Right ventricle myocardium superior (tissue), 1 donor: ENCODE data around the gene CENPP. TPM values are rescaled to one million over a fixed set of nuclear protein-coding genes. Genes with fewer than 3 reads are reported as not detected.

Experiments
- ATAC-seq: fragments of 200-7000 bp; cut with Tn5 transposase; one replicate; pipeline ENCODE4 v1.9.1; 2020; ENCODE audit warnings: mild to moderate bottlenecking; ENCODE audit not compliant: poor library complexity
- DNase-seq: peaks from one replicate; pipeline ENCODE4 v3.0.0-alpha.2; 2020
- intact Hi-C: fragments of 100-400 bp; cut with DNase I; formaldehyde crosslinking; loops from one replicate; pipeline ENCODE4 v1.11.2; 2022
- total RNA-seq: library from RNA; stranded (reverse); fragmentation: NEBNext Ultra II Directional; extraction: Animal tissue kit (Norgen Biotek cat#: 25700); gene quantifications from one replicate; pipeline ENCODE4 v1.2.1, GENCODE V29; 2021
- donor health status: DM: no; HTN: yes; CAD: no; lungs with severe emphysema.

CENPP gene
- total RNA-seq, 1 donor from 2014 or later = 3.0 TPM

DNA sequence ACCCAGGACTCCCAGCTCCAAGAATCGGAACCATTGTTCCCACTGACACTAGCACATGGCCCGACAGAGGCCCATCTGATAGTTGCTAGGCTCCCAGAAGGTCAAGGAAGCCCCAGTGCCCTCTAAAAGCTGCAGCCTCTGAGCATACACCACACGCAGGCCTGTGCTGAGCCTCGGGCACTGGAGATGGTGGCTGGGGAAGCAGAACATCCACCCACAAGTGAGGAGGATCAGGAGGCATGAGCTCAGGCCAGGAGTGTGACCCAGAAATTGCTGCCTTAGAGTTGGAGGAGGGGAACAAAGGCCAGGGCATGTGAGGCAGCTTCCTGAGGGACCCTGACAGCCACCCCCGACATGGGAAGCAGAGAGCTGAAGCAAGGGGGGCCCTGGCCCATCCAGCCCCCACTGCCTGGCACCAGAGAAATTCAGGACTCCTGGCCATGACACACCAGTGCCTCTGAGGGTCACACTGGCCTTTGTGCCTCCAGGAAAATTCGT is 322.8 kb downstream of the CENPP start:
- ATAC-seq = no peak
- no peak for DNase-seq
- intact Hi-C loops = no loop called here

- intact Hi-C loops = no loop called here
- ATAC-seq = no peak
Measured at GRCh38 chr9:92649007-92649406, 323.3 kb downstream of the CENPP start.

GRCh38 chr9:92650296-92650695 is 324.5 kb downstream of the CENPP start:
- intact Hi-C loops = no loop called here
- DNase-seq (no peak), ATAC-seq (no peak)

More at GRCh38 chr9:92649007-92649406, 323.3 kb downstream of the CENPP start:
- DNase-seq = no peak

- peak; percentile 83 for DNase-seq
- ATAC-seq = peak; percentile 86
- intact Hi-C loops = no loop called here
Measured at GRCh38 chr9:92650839-92651621, 325.3 kb downstream of the CENPP start.

DNA sequence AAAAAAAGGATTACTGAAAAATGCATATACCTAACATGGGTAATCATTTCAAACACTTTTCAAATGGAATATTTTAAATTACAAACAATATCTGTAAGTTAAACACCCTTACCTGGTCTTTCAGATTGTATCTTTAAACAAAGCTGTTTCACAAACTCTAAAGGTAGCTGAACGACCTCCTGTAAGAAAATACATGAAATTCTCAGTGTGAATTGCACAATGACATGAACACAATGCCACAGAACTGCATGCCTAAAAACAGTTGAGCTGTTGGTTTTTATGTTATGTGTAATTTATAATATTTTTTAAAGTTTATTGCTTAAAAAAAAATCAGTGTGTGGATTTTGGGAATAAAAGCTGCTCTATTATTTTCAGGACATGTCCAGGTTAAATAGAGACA is 326.7 kb downstream of the CENPP start:
- ATAC-seq = no peak
- no peak for DNase-seq
- intact Hi-C loops = no loop called here

DNA sequence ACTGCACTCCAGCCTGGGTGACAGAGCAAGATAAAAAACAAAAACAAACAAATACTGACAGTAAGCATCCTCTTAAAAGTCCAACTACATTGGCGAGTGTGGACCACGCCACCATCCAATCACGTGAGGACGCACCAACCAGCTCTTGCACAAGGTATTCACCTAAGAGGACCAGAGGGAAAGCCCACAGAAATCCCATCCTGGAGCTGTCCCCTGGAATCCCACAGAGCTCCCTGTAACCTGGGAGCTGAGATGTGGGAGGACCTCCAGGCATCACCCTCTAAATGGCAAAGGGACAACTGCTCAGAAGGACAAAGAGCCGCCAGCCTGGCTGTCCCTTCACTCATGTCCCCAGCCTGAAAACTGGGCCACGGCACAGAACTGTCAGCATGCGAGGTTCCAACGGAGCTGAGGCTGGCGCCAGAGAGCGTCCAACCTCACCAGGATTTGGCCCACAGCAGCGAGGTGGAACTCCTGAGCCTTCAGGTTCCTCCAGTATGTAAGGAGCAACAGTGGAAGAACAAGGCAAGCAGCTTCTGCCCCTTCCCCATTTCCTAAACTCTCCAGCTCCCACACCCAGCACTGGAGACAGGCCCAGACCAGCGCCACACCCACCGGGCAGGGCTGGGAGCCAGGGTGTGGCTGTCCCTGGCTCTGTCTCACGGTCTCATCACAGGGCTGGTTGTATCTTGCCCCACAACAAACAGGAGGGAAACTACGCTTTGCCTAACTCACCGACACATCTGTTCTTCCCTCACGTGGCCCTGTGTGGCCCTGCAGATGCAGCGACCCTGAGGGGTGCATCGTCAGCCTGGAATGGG is 328.9 kb downstream of the CENPP start:
- ATAC-seq = no peak
- DNase-seq = no peak
- intact Hi-C loops = no loop called here

GRCh38 chr9:92655366-92655765 is 329.6 kb downstream of the CENPP start:
- ATAC-seq (no peak), DNase-seq (no peak)
- intact Hi-C loops = no loop called here

DNA sequence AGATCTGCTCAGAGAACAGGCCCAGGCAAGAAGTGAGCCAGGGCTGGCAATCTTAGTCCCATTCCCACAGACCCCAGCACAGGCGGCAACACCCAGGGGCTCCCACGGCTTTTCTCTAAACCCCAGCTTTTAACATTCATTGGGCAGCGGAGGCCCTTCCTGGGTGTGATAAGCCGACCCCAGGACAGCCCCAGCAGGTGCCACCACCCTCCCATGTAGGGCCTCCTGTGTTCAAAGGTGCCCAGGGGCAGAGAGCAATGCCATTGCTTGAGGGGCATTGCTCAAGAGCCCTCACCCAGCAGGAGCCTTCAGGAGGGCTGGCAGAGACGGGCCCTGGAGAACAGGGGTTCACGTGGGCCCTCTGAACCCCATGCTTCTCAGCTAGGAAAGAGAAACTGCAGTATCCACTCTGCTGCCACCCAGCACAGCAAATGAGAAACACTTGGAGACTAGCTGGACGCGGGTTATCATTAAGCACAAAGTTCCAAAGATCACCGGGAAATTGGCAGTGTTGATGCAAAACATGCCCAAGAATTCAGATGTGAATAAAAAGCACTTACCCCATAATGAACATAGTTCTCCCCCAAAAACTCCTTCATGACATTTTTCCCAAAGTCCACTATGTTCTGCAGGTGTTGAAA is 330.3 kb downstream of the CENPP start:
- intact Hi-C loops = no loop called here
- ATAC-seq (no peak), DNase-seq (no peak)

GRCh38 chr9:92656537-92656925 is 330.8 kb downstream of the CENPP start:
- ATAC-seq (no peak), DNase-seq (no peak)
- intact Hi-C loops = no loop called here

DNA sequence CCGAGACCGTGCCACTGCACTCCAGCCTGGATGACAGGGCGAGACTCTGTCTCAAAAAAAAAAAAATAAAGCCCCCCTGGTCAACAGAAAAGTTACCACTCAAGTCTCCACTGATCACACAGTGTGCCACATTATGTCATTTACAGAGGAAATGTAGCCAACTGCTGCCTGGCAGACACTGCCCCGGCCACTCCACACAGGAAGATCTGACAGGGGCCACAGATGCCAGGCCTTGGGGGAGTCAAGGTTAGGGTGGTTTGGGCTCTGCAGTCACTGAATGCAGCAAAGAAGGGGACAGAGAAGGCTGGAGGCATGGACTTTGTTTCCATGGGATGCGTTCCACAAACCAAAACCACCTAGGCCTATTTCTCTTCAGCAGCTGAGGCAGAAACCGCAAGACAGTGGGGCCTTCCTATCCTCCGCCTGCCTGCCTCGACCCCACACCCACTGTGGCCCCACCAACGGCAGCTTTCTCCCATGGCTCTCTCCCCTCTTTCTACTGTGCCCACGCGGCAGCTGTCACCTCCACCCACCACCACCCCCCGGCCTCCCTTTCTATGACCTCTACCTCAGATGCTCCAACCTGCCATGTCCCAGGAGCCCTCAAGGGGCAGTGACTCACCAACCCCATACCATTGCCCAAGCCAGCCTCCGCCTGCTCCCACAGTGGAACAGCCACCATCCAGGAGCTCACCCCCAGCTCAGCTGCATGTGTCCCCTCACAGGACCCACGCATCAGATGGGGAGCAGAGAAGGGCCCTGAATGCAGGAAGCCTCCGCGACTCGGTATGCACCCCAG is 331.7 kb downstream of the CENPP start:
- intact Hi-C loops = no loop called here
- ATAC-seq (no peak), DNase-seq (no peak)

DNA sequence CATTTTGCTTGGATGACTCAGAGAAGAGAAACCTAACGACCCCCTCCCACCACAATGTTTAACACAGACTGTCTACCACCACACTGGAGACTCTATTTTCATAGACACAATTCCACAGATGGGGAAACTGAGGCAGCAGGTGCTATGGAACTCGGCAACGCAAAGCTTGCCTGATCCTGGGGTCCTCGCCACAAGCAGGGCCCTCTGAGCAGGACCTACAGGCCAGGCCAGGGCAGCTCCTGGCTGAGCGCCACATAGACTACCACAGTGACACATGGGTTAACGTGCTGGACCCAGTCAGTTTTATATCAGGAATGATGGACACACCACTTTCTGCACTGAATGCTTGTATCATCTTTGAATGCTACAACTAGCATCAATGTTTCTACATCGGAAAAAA is 332.4 kb downstream of the CENPP start:
- no peak for DNase-seq
- ATAC-seq = no peak
- intact Hi-C loops = no loop called here

GRCh38 chr9:92658611-92659010 is 332.9 kb downstream of the CENPP start:
- no peak for ATAC-seq
- intact Hi-C loops = no loop called here
- no peak for DNase-seq

DNA sequence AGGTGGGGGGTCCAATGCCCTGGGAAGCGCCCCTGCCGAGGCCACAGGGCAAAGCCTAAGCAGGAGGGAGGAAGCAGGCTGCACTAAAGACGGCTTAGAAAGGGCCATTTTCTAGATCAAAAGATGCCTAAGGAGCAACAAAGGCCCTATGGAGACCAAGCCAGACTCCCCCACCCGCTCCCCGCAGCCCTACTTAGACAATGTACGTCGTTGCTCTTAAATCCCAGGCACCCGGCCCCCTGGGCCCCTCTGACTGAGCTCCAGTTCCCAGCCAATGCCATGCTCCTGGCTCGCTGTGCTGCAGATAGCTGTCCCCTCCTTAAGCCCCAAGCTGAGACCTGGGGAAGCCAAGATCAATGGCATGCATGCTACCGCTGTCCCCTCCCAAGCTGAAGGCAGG is 333.8 kb downstream of the CENPP start:
- ATAC-seq = no peak
- intact Hi-C loops = no loop called here
- DNase-seq = no peak

GRCh38 chr9:92660266-92660665 is 334.5 kb downstream of the CENPP start:
- ATAC-seq = no peak
- DNase-seq = no peak
- intact Hi-C loops = no loop called here

GRCh38 chr9:92661127-92661526 is 335.4 kb downstream of the CENPP start:
- no peak for ATAC-seq
- intact Hi-C loops = no loop called here
- DNase-seq = no peak

GRCh38 chr9:92661743-92662142 is 336.0 kb downstream of the CENPP start:
- DNase-seq = no peak
- intact Hi-C loops = no loop called here
- ATAC-seq = no peak

DNA sequence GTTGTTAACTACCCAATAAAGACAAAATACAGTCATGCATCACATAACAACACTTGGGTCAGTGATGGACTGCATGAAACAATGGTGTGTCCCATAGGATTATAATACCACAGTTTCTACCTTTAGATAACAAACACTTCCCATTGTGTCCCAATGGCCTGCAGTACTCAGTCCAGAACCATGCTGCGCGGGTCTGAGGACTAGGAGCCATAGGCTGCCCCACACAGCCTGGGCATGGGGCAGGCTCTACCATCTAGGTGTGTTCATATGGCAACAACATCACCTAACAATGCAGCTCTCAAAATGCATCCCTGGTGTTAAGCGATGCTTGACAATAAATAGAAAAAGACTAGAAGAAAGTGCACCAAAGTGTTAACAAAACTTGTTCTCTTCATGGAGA is 337.4 kb downstream of the CENPP start:
- no peak for ATAC-seq

GRCh38 chr9:92663951-92664350 is 338.2 kb downstream of the CENPP start:
- intact Hi-C loops = no loop called here
- DNase-seq (no peak), ATAC-seq (no peak)

More for the DNA sequence above, 337.4 kb downstream of the CENPP start:
- intact Hi-C loops = no loop called here
- no peak for DNase-seq
